CD4-positive, alpha-beta T cell treated with Interleukin-15 for 4 hours (primary cell): ENCODE measurements around the gene AGAP1.
"Not testable (repeated sequence)": the region's sequence is repeated elsewhere in the genome, so short reads cannot be mapped to it uniquely, and the experiment has no call there.

Source experiments
- DNase-seq: peaks from one replicate; pipeline ENCODE4 v3.0.0-alpha.2; 2020; ENCODE audit warnings: low spot score

Gene AGAP1

GRCh38 chr2:236124182-236124893 is 630.5 kb downstream of the AGAP1 start:
- DNase-seq: no peak

GRCh38 chr2:236125541-236125940 is 631.7 kb downstream of the AGAP1 start:
- DNase-seq: no peak

GRCh38 chr2:236127010-236127409 is 633.2 kb downstream of the AGAP1 start:
- DNase-seq: no peak

- no peak for DNase-seq
Measured at GRCh38 chr2:236128321-236128720, 634.5 kb downstream of the AGAP1 start.

GRCh38 chr2:236129935-236130334 is 636.1 kb downstream of the AGAP1 start:
- DNase-seq: no peak

- no peak for DNase-seq
Measured at GRCh38 chr2:236130349-236130998, 636.6 kb downstream of the AGAP1 start.

GRCh38 chr2:236131073-236131692 is 637.3 kb downstream of the AGAP1 start:
- DNase-seq: no peak

GRCh38 chr2:236133410-236134012 is 639.7 kb downstream of the AGAP1 start:
- no peak for DNase-seq

GRCh38 chr2:236136538-236136937 is 642.7 kb downstream of the AGAP1 start:
- DNase-seq: no peak

GRCh38 chr2:236137066-236137465 is 643.2 kb downstream of the AGAP1 start:
- DNase-seq: no peak

GRCh38 chr2:236141616-236142015 is 647.8 kb downstream of the AGAP1 start:
- DNase-seq: not testable (repeated sequence)

GRCh38 chr2:236143811-236144210 is 650.0 kb downstream of the AGAP1 start:
- no peak for DNase-seq

- DNase-seq: no peak
Measured at GRCh38 chr2:236146436-236146835, 652.6 kb downstream of the AGAP1 start.

GRCh38 chr2:236155406-236155805 is 661.6 kb downstream of the AGAP1 start:
- no peak for DNase-seq

GRCh38 chr2:236156095-236156859 is 662.4 kb downstream of the AGAP1 start:
- DNase-seq: no peak

GRCh38 chr2:236156860-236157194 is 663.0 kb downstream of the AGAP1 start:
- no peak for DNase-seq

GRCh38 chr2:236157366-236157765 is 663.5 kb downstream of the AGAP1 start:
- no peak for DNase-seq

GRCh38 chr2:236157815-236158498 is 664.1 kb downstream of the AGAP1 start:
- no peak for DNase-seq

GRCh38 chr2:236158969-236159777 is 665.3 kb downstream of the AGAP1 start:
- DNase-seq: no peak

GRCh38 chr2:236159778-236160170 is 665.9 kb downstream of the AGAP1 start:
- DNase-seq: no peak
